ENCODE results near the gene TMPRSS4.
A peak's percentile ranks its signal among the peaks of the same experiment; 100 is the strongest.

The TMPRSS4 gene

GRCh38 chr11:118143661-118144185 is 66.8 kb downstream of the TMPRSS4 start:
- no peak overlapping the region for H3K4me2 ChIP-seq (ENCODE audit: low read depth, low read length)
- no peaks in the 10 kb centered on the region for H3K9me2 ChIP-seq (replicated peaks; ENCODE audit: insufficient read depth, low read length)
- no peak overlapping the region for H3K9ac ChIP-seq (ENCODE audit: low read length)
- TF ChIP-seq CTCF (IDR thresholded peaks at IDR 0.05; ENCODE audit: low read length) = no peak
- TF ChIP-seq EZH2 (optimal IDR thresholded peaks at IDR 0.05; ENCODE audit: low read depth, low read length) = no peak
- no peak for TF ChIP-seq EZH2phosphoT487 (IDR thresholded peaks at IDR 0.05; ENCODE audit: low read length)
- H3K27me3 ChIP-seq (replicated peaks; ENCODE audit: insufficient read depth, low read length) = peaks cover 65% of the 10 kb centered on the region
- H2AFZ ChIP-seq (ENCODE audit: low read length) = no peak overlapping the region
- no peaks in the 10 kb centered on the region for H3K79me2 ChIP-seq (ENCODE audit: low read length)
- H3K36me3 ChIP-seq (replicated peaks; ENCODE audit: insufficient read depth, low read length) = no peaks in the 10 kb centered on the region
- H3K27ac ChIP-seq (ENCODE audit: low read length) = no peak overlapping the region
- H3F3A ChIP-seq (ENCODE audit: insufficient read depth, low read length) = no peaks in the 10 kb centered on the region
- no peaks in the 10 kb centered on the region; the same call in 1 of the 2 replicates for H3K4me1 ChIP-seq (ENCODE audit: low read length)
- DNase-seq = no peak
- no peaks in the 10 kb centered on the region for H3K9me3 ChIP-seq (replicated peaks; ENCODE audit: insufficient read depth, low read length)
- H4K20me1 ChIP-seq (ENCODE audit: insufficient read depth, low read length) = no peaks in the 10 kb centered on the region
- H3K4me3 ChIP-seq (ENCODE audit: low read length) = no peak overlapping the region

GRCh38 chr11:118144301-118145268 is 67.7 kb downstream of the TMPRSS4 start:
- Histone ChIP-seq H3K9me3 (replicated peaks; ENCODE audit: insufficient read depth, low read length) (no peaks in the 10 kb centered on the region), H3F3A (ENCODE audit: insufficient read depth, low read length) (no peaks in the 10 kb centered on the region), H3K36me3 (replicated peaks; ENCODE audit: insufficient read depth, low read length) (no peaks in the 10 kb centered on the region), H4K20me1 (ENCODE audit: insufficient read depth, low read length) (no peaks in the 10 kb centered on the region), H3K4me1 (ENCODE audit: low read length) (no peaks in the 10 kb centered on the region; the same call in 1 of the 2 replicates), H3K9me2 (replicated peaks; ENCODE audit: insufficient read depth, low read length) (no peaks in the 10 kb centered on the region), H3K4me3 (ENCODE audit: low read length) (0 out of 2 replicates have a peak overlapping the region, but pooled peaks have one; percentile 74), H3K27ac (ENCODE audit: low read length) (no peak overlapping the region), H3K79me2 (ENCODE audit: low read length) (no peaks in the 10 kb centered on the region), H3K27me3 (replicated peaks; ENCODE audit: insufficient read depth, low read length) (peaks cover 60% of the 10 kb centered on the region), H2AFZ (ENCODE audit: low read length) (no peak overlapping the region), H3K4me2 (ENCODE audit: low read depth, low read length) (peak overlapping the region; percentile 79; the same call in 1 of the 2 replicates), H3K9ac (ENCODE audit: low read length) (no peak overlapping the region)
- no peak for TF ChIP-seq EZH2phosphoT487 (IDR thresholded peaks at IDR 0.05; ENCODE audit: low read length)
- no peak for TF ChIP-seq EZH2 (optimal IDR thresholded peaks at IDR 0.05; ENCODE audit: low read depth, low read length)
- no peak for TF ChIP-seq CTCF (IDR thresholded peaks at IDR 0.05; ENCODE audit: low read length)
- DNase-seq = no peak

- Histone ChIP-seq H3F3A (ENCODE audit: insufficient read depth, low read length) (no peaks in the 10 kb centered on the region), H4K20me1 (ENCODE audit: insufficient read depth, low read length) (no peaks in the 10 kb centered on the region), H3K79me2 (ENCODE audit: low read length) (no peaks in the 10 kb centered on the region), H3K27me3 (replicated peaks; ENCODE audit: insufficient read depth, low read length) (peaks cover 62% of the 10 kb centered on the region), H3K36me3 (replicated peaks; ENCODE audit: insufficient read depth, low read length) (no peaks in the 10 kb centered on the region), H3K9me2 (replicated peaks; ENCODE audit: insufficient read depth, low read length) (no peaks in the 10 kb centered on the region), H3K4me3 (ENCODE audit: low read length) (peak overlapping the region; percentile 74), H3K27ac (ENCODE audit: low read length) (no peak overlapping the region), H3K4me1 (ENCODE audit: low read length) (no peaks in the 10 kb centered on the region; the same call in 1 of the 2 replicates), H3K4me2 (ENCODE audit: low read depth, low read length) (peak overlapping the region; percentile 79), H3K9ac (ENCODE audit: low read length) (no peak overlapping the region; the same call in 1 of the 2 replicates), H3K9me3 (replicated peaks; ENCODE audit: insufficient read depth, low read length) (no peaks in the 10 kb centered on the region), H2AFZ (ENCODE audit: low read length) (peak overlapping the region; percentile 76)
- peak; percentile 88 for DNase-seq
- no peak for TF ChIP-seq EZH2 (optimal IDR thresholded peaks at IDR 0.05; ENCODE audit: low read depth, low read length)
- peak; percentile 87 for TF ChIP-seq CTCF (IDR thresholded peaks at IDR 0.05; ENCODE audit: low read length)
These were observed 68.7 kb downstream of the TMPRSS4 start for GRCh38 chr11:118145285-118146227.
